HCEC 1CT (cell line): Measurements from ENCODE around the gene TPSAB1.
"Not testable (repeated sequence)": the region's sequence is repeated elsewhere in the genome, so short reads cannot be mapped to it uniquely, and the experiment has no call there.

ENCODE experiments used
- DNase-seq: peaks from one replicate; pipeline ENCODE4 v3.0.0-alpha.2; 2017

Gene TPSAB1

DNA sequence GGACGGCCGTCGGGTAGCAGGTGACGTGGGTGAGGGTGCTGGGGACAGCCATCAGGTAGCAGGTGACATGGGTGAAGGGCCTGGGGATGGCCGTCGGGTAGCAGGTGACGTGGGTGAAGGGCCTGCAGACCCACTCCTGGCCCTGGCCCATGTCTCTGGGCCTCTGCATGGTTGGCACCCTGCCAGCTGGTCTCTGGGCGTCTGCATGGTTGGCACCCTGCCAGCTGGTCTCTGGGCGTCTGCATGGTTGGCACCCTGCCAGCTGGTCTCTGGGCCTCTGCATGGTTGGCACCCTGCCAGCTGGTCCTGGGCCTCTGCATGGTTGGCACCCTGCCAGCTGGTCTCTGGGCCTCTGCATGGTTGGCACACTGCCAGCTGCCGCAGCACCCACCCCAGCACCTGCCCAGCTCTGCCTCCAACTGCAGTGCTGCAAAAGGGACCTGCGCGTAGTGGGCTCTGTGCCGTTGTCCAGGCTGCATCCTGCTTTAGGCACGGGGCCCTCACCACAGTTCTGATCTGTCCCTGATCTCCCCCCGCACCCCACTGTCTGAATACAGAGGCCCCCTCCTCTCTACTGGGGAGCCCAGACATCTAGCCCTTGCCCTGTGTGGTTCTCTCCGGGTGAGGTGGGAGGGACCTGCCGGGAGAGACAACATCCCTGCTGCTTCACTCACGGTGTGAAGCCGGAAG lies 31.4 kb downstream of the TPSAB1 start:
- DNase-seq = not testable (repeated sequence)

DNA sequence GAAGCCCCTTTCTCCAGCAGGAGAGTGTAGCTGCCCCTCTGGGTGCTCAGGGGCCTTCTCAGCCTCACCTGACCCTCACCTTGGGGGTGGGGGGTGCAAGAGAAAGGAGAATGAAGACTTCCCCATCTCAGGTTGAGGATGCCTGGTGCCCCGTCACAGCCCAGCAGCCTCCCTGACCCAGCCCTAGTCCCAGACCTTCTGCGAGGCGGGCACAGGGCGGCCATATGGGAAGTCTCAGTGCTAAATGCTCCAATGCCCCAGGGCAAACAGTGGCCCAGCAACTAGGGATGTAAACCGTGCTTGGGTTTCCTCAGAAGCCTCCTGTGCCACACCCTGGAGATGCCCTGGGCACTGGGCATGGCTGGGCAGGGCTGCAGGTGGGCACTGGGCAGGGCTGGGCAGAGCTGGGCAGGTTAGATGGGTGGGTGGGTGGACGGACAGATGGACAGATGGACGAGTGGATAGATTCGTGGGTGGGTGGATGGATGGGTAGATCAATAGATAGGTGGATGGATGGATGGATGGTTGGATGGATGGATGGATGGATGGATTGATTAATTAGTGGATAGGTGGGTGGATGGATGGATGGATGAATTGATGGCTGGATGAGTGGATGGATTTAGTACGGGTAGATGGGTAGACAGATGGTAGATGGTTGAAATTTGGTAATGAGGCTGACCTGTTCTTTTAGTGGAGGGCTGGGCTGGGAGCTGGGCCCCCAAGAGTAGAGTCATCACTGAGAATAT lies 32.1 kb downstream of the TPSAB1 start:
- no peak for DNase-seq

DNA sequence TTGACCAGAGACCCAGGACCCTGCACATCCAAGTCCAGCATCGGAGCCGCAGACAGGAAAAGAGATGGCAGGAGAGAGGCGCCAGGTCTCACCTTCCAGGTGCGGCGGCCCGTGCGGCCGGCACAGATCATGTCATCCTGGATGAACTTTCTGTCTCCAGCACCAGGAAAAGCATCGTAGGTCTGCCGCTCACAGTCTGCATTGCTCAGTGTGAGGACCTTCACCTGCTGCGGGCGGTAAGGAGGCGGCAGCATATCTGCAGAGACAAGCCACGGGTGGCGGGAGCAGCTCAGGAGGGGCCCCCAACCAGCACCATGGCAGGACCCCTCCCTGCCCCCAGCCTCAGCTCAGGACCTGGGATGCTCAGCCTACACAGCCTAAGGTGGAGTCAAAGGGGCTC lies 33.3 kb downstream of the TPSAB1 start:
- no peak for DNase-seq

GRCh38 chr16:1274767-1275166 lies 34.3 kb downstream of the TPSAB1 start:
- no peak for DNase-seq

DNA sequence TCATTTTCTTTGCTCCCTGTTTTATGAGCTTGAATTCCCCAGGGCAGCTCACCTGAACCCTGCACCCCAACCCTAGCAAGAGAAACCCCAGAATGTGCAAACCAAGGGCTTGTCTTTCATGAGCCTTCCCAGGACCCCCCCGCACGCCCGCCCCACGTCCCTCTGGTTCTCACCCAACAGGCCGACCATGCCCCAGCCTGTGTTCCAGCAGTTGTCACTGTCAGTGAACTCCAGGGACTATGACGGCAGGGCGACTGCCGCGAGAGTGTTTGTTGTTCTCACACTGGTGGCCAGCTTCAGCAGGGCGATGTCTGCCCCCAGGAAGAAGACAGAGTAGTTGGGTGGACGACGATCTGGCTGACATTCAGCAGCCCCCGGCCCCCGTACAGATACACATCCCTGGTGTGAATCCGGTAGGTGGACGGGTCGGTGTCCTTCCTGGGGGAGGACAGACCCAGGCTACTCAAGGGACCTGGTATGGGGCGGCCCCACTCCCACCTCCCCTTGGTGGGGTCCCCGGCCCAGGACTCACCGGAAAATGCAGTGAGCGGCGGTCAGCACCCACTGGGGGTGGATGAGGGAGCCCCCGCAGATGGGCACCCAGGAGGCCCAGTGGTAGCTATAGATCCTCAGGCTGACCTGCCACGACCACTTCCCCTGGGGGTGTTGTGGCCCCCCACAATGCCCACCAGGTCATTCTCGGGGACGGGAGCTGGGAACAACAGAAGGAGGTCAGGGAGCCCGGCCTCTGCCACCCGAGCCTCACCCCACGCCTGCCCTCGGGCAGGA lies 35.5 kb downstream of the TPSAB1 start:
- DNase-seq = no peak

- no peak for DNase-seq
These were observed 36.0 kb downstream of the TPSAB1 start for GRCh38 chr16:1276580-1276878.

DNA sequence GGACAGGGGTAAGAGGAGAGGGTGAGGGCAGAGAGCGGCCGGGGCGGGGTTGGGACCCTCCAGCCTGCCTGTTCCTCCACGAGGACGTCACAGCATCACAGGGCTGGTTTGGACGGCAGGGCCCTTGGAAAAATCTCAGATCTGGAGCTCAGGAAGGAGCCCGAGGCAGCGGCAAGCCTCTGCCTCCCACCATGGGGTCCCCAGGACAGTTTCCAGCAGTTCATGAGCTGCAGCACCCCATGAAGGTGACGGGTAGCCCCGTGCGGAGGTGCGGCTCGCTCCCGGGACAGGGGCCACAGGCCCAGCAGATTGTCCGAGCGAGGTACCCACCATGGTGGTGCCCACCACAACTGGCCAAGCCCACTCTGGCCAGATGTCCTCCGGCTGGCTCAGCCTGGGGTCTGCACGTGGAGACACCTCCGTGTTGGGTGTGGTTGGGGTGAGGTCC lies 36.7 kb downstream of the TPSAB1 start:
- DNase-seq = no peak

DNA sequence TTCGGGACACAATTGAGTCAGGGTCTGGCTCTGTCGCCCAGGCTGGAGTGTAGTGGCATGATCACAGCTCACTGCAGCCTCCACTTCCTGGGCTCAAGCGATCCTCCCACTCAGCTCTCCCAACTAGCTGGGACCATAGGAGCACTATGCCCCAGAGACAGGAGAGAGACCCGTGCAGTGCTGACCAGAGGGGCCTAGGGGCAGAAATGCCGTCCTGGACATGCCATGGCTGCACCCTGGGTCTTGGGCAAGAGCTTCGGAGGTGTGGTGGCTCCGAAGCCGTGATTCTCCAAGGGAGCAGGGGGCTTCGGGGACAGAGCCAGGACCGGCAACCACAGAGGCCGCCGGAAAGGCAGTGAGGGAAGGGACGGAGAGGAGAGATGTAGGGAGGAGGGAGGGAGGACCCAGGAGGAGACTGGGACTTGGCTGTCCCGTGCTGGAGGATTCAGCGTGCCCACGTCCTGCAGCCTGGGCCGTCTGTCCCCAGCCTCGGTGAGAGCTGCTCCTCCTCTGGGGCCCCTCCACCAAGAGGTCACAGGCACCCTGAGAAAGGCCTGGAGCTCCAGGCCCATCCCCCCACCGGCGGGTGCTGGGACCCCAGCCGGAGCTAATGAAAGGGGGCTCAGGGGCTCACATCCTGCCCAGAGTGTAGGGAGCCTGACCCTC lies 37.2 kb downstream of the TPSAB1 start:
- DNase-seq = no peak

DNA sequence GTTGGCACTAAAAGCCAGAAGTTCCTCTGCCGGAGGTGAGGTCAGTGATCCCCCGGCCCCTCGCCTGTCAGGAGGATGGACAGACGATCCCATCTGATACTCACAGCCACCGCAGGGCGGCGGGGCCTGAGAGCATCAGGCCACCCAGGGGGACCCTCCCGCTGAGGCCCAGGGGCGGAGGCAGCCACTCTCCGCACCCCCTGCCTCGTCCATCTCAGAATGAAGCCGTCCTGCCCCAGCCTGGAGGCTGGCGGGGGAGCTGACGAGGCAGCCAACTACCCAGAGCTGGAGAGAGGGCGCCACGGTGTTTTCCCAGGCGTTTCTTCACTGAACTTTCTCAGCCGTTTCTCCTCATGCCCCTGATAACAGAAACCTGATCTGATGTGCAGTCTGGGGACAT lies 38.0 kb downstream of the TPSAB1 start:
- no peak for DNase-seq

DNA sequence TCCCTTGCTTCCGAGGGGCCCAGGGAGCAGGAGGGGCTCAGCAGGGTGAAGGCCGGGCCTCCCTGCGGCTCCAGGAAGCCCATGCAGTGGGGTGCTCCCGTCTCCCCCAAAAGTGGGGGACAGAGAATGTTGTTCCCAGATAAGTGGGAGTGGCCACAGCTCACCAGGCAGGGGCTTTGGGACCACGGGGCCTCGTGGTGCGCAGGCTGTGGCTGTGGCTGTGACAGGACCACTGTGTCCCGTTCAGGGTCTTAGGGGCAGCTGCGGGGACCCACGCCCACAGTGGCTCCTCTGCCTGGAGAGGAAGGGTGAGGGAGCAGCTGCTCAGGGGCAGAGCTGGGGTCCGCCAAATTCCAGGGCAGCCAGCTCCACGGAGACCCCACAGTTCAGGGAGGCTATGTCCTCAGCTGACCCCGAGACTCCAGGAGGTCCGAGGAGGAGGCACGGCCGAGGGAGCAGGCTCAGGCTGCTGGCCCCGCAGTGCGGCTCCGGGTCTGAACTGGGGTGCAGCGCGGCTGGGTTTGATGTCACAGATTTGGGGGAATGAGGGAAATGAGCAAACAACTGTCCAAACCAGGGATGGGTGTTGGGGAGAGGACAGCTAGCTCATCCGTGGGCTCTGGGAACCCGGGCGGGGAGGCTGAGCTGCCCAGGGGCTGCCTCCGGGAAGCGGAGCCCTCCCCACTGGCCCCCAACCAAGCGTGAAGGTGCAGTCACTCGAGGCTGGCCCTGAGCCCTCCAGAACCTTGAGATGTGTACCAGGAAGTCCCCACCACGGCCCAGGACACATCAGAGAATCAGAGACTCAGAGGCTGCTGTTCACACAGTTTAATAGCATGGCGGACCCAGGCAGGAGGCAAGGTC lies 38.8 kb downstream of the TPSAB1 start:
- no peak for DNase-seq

GRCh38 chr16:1279945-1280589 lies 39.6 kb downstream of the TPSAB1 start:
- DNase-seq = no peak

- no peak for DNase-seq
These were observed 40.3 kb downstream of the TPSAB1 start for GRCh38 chr16:1280783-1281182.

DNA sequence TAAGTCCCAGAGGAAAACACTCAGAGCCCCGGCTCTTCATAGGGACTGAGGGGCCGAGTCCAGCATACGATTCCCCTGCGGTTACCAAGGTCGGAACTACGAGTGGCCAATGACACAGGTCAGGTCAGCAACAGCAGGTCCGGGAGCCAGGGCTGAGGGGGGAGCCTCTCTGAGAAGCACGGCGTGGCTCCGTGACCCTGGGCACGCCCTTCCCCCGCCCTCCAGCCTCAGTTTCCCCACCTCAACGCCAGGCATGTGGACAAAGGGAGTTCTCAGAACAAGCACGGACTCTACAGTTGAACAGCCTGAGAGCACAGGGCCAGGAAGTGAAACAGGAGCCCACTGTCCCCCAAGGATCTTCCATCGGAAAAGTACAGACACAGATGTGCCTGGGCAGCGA lies 41.0 kb downstream of the TPSAB1 start:
- no peak for DNase-seq

GRCh38 chr16:1282324-1282973 lies 41.9 kb downstream of the TPSAB1 start:
- DNase-seq = no peak

GRCh38 chr16:1283296-1283695 lies 42.8 kb downstream of the TPSAB1 start:
- DNase-seq = no peak

GRCh38 chr16:1283996-1284616 lies 43.6 kb downstream of the TPSAB1 start:
- no peak for DNase-seq

- no peak for DNase-seq
These were observed 45.4 kb downstream of the TPSAB1 start for GRCh38 chr16:1285669-1286512.

DNA sequence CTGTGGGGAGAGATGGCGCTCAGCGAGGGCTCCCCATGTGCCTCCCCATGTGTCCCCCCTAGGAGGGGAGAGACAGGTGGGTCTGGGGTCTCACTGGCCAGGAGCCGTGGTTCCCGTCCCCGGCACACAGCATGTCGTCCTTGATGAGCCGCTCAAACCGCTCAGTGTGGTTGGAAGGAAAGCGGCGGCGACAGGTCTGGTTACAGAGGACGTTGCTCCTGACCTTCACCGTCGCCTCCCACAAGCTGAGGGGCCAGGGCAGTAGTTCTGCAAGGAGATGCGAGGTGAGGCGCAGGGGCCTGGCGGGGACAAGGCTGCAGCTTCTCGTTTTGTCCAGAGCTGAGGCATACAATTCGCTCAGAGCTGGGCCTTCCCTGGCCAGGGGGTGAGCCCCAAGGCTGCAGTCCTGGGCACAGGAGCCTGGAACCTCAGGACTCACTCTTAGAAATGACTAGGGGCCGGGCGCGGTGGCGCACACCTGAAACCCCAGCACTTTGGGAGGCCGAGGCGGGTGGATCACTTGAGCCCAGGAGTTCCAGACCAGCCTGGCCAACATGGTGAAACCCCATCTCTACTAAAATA lies 46.1 kb downstream of the TPSAB1 start:
- DNase-seq = no peak

GRCh38 chr16:1287982-1288670 lies 47.6 kb downstream of the TPSAB1 start:
- no peak for DNase-seq
